Keratinocyte (primary cell): ENCODE data around the gene SKIC8.
A peak's percentile ranks its signal among the peaks of the same experiment; 100 is the strongest.

Experiments
- CTCF ChIP-seq, 3 experiments: IDR thresholded peaks in 1 of 3; conservative IDR thresholded peaks in 1 of 3; optimal IDR thresholded peaks in 1 of 3; 2 replicates in 2 of 3; 3 replicates in 1 of 3; pipeline versions ENCODE3 to v1.5.1; 2011; ENCODE audit warnings: low read length in 3 of 3, mild to moderate bottlenecking in 3 of 3, moderate library complexity in 2 of 3, control low read depth in 1 of 3, inconsistent platforms in 1 of 3; ENCODE audit not compliant: insufficient read depth in 2 of 3; ENCODE audit errors: extremely low read depth in 1 of 3
- EZH2 ChIP-seq: IDR thresholded peaks from one replicate; pipeline ENCODE4 v1.6.1; 2012; ENCODE audit warnings: inconsistent platforms, mild to moderate bottlenecking, low read length, moderate library complexity

GRCh38 chr15:78317145-78317836 lies 17.9 kb upstream of the SKIC8 start:
- TF ChIP-seq CTCF (optimal IDR thresholded peaks at IDR 0.05 in 1 of 3, IDR thresholded peaks at IDR 0.05 in 1 of 3, conservative IDR thresholded peaks at IDR 0.05 in 1 of 3; ENCODE audit: extremely low read depth in 1 of 3, insufficient read depth in 2 of 3, low read length in 3 of 3) (peak; percentile 38 to 61 (median 51)), EZH2 (no peak)
